C4-2B (cell line): ENCODE results near the gene CES3.

Experiments used
- H3K27ac ChIP-seq: fragments of 450-650 bp; 2 replicates; pipeline ENCODE4 v1.5.1; 2017
- ZFX ChIP-seq: fragments of 450-650 bp; IDR thresholded peaks from 2 replicates; pipeline ENCODE4 v1.6.1; 2017
- TF ChIP-seq, protein P1 (sequence below): fragments of 450-650 bp; conservative IDR thresholded peaks from 2 replicates; pipeline ENCODE4 v1.5.1; 2017; ENCODE audit warnings: mild to moderate bottlenecking

Gene CES3

DNA sequence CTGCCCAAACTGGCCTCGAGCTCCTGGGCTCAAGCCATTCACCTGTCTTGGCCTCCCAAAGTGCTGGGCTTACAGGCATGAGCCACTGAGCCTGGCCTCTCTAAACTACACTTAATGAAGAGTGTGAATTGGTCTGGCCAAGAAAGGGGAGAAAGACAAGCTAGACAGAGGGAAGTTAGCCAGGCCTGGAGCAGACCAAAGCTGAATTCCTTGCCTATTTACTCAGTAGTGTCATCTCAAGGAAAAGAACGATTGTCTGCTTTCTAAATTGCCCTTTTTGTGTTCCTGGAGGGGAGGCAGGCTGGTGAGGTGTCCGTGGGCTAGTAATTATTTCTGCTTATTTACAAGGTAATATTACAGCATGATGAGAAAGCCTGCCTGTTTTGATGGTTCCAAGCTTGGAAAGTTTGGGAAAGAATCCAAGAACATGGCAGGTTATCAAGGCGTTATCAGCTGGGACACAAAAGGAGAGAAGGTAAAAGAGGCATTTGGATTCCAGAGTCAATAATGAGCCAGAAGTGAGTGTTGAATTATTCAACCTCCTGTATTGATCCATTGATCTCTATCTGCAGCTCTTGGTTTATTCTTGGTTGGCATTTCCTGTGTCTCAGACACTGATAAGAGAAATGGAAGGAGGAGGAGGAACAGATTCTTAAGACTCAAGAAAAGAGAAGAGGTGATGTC lies 61.6 kb downstream of the CES3 start:
- no peak overlapping the region for H3K27ac ChIP-seq
- TF ChIP-seq ZFX: no peak
- TF ChIP-seq, protein P1, sequence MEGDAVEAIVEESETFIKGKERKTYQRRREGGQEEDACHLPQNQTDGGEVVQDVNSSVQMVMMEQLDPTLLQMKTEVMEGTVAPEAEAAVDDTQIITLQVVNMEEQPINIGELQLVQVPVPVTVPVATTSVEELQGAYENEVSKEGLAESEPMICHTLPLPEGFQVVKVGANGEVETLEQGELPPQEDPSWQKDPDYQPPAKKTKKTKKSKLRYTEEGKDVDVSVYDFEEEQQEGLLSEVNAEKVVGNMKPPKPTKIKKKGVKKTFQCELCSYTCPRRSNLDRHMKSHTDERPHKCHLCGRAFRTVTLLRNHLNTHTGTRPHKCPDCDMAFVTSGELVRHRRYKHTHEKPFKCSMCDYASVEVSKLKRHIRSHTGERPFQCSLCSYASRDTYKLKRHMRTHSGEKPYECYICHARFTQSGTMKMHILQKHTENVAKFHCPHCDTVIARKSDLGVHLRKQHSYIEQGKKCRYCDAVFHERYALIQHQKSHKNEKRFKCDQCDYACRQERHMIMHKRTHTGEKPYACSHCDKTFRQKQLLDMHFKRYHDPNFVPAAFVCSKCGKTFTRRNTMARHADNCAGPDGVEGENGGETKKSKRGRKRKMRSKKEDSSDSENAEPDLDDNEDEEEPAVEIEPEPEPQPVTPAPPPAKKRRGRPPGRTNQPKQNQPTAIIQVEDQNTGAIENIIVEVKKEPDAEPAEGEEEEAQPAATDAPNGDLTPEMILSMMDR: no peak

- no peak for TF ChIP-seq ZFX
- TF ChIP-seq, protein P1: no peak
- H3K27ac ChIP-seq: no peak overlapping the region
Observed at GRCh38 chr16:67023689-67024088, 62.6 kb downstream of the CES3 start.
